Neural progenitor cell (in vitro differentiated cells): ENCODE results near the gene CMTM8. TPM values are rescaled to one million over a fixed set of nuclear protein-coding genes. Genes with fewer than 3 reads are reported as not detected.
A peak's percentile ranks its signal among the peaks of the same experiment; 100 is the strongest.

Experiments used
- DNase-seq: peaks from one replicate; pipeline ENCODE4 v3.0.0-alpha.2; 2016; ENCODE audit warnings: low spot score
- H2AFZ ChIP-seq: fragments of 200-600 bp; sonication (generic); replicated peaks from 2 replicates; pipeline ENCODE4 v1.6.1; 2016; ENCODE audit warnings: antibody characterized with exemption
- H3F3A ChIP-seq: fragments of 200-600 bp; sonication (generic); 2 replicates; pipeline ENCODE4 v1.6.1; 2016; ENCODE audit warnings: antibody characterized with exemption, low read depth
- H3K27ac ChIP-seq: fragments of 200-600 bp; sonication (generic); 2 replicates; pipeline ENCODE4 v1.5.1; 2016; ENCODE audit warnings: mild to moderate bottlenecking
- H3K27me3 ChIP-seq: fragments of 200-600 bp; sonication (generic); 2 replicates; pipeline ENCODE4 v1.6.1; 2016; ENCODE audit warnings: mild to moderate bottlenecking, moderate library complexity
- H3K36me3 ChIP-seq: fragments of 200-600 bp; sonication (generic); 2 replicates; pipeline ENCODE4 v1.5.1; 2016
- H3K4me1 ChIP-seq: fragments of 200-600 bp; sonication (generic); 2 replicates; pipeline ENCODE4 v1.6.1; 2016; ENCODE audit warnings: mixed run types
- H3K4me2 ChIP-seq: fragments of 200-600 bp; sonication (generic); 2 replicates; pipeline ENCODE4 v1.6.1; 2016
- H3K4me3 ChIP-seq: fragments of 200-600 bp; sonication (generic); 2 replicates; pipeline ENCODE4 v1.5.1; 2016
- H3K79me2 ChIP-seq: fragments of 200-600 bp; sonication (generic); 2 replicates; pipeline ENCODE4 v1.6.1; 2016; ENCODE audit warnings: low read depth
- H3K9ac ChIP-seq: fragments of 200-600 bp; sonication (generic); 2 replicates; pipeline ENCODE4 v1.6.1; 2016
- H3K9me3 ChIP-seq: fragments of 200-600 bp; sonication (generic); 2 replicates; pipeline ENCODE4 v1.5.1; 2016; ENCODE audit warnings: low read depth
- H4K20me1 ChIP-seq: fragments of 200-600 bp; sonication (generic); 2 replicates; pipeline ENCODE4 v1.6.1; 2016; ENCODE audit warnings: low read depth
- H3K27ac Mint-ChIP-seq: 3 replicates; pipeline ENCODE4 v1.8.0; 2021; ENCODE audit warnings: mixed read lengths
- H3K27me3 Mint-ChIP-seq: 2 replicates; pipeline ENCODE4 v1.8.0; 2022; ENCODE audit warnings: low read depth, mild to moderate bottlenecking, inconsistent platforms, moderate library complexity, mixed read lengths; ENCODE audit not compliant: insufficient read depth
- H3K36me3 Mint-ChIP-seq: 3 replicates; pipeline ENCODE4 v1.8.0; 2021; ENCODE audit warnings: mixed read lengths
- H3K4me1 Mint-ChIP-seq: 3 replicates; pipeline ENCODE4 v1.8.0; 2021; ENCODE audit warnings: mixed read lengths
- H3K4me3 Mint-ChIP-seq: 3 replicates; pipeline ENCODE4 v1.8.0; 2021; ENCODE audit warnings: mild to moderate bottlenecking, moderate library complexity, mixed read lengths
- H3K9me3 Mint-ChIP-seq: 3 replicates; pipeline ENCODE4 v1.8.0; 2020; ENCODE audit warnings: mixed read lengths
- EZH2 ChIP-seq: fragments of 200-600 bp; sonication (generic); IDR thresholded peaks from 2 replicates; pipeline ENCODE4 v1.6.1; 2017; ENCODE audit warnings: antibody characterized with exemption, mild to moderate bottlenecking, moderate library complexity
- EZH2phosphoT487 ChIP-seq: fragments of 200-600 bp; sonication (generic); IDR thresholded peaks from 2 replicates; pipeline ENCODE4 v1.6.1; 2017; ENCODE audit warnings: antibody characterized with exemption
- total RNA-seq: library from RNA; depleted of rRNA; stranded (reverse); fragments of >200 nt; gene quantifications from 2 replicates; pipeline ENCODE4 v1.2.3, GENCODE V29; 2015; ENCODE audit warnings: low replicate concordance
- TF ChIP-seq, protein P1 (sequence below): fragments of 200-600 bp; sonication (generic); IDR thresholded peaks from 2 replicates; pipeline ENCODE4 v1.5.1; 2017; ENCODE audit warnings: antibody characterized with exemption, mild to moderate bottlenecking

Gene CMTM8
- total RNA-seq, 1 donor from 2014 or later = 2.1 TPM

DNA sequence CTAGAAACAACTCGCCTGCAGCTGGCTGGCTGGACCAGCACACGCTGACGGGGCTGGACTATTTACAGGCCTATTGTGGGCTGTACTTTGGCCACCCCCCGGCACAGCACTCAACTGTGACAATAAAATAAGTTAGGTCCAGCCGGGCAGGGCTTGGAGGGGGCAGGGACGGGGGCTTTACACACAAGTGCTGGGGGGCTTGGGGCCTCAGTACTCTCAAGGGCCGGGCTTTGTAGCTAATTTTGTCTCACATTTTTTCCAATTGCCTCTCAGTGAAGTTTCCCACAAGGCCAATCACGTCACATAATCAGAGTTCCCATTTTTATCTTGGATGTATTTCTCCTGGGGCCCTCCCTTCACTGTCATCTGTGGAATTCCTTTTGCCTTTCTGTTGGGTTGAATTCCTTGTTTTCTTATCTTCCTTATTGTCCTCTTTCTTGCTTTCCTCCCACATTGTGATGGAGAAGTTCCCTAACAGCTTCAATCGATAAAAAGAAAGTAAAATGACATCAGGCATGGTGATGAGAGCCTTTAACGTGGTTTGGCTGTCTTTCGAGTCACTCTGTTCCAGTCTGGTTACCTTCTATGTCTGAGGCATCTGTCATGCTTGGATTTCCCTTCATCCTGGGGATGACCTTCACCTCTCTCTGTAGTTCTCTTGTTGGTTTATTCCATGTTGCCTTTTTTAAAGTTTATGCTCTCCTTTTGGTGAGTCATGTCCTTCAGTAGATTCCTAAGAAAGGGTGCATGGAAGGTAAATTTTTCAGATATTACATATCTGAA, 109.1 kb downstream of the CMTM8 start:
- H3K27me3 Mint-ChIP-seq = no peaks in the 10 kb centered on the region
- no peaks in the 10 kb centered on the region for H3K36me3 Mint-ChIP-seq
- H3K27ac Mint-ChIP-seq = peak overlapping the region; percentile 84
- Histone ChIP-seq H3K79me2 (no peaks in the 10 kb centered on the region), H4K20me1 (no peaks in the 10 kb centered on the region), H3K4me2 (peak overlapping the region; percentile 2), H3K27ac (no peak overlapping the region), H3K9me3 (no peaks in the 10 kb centered on the region), H3K9ac (no peak overlapping the region), H3K36me3 (no peaks in the 10 kb centered on the region), H3F3A (peaks cover 5% of the 10 kb centered on the region), H3K27me3 (no peaks in the 10 kb centered on the region), H3K4me1 (peaks cover 12% of the 10 kb centered on the region), H3K4me3 (no peak overlapping the region), H2AFZ (no peak overlapping the region)
- TF ChIP-seq EZH2phosphoT487 (no peak), EZH2 (no peak)
- TF ChIP-seq, protein P1, sequence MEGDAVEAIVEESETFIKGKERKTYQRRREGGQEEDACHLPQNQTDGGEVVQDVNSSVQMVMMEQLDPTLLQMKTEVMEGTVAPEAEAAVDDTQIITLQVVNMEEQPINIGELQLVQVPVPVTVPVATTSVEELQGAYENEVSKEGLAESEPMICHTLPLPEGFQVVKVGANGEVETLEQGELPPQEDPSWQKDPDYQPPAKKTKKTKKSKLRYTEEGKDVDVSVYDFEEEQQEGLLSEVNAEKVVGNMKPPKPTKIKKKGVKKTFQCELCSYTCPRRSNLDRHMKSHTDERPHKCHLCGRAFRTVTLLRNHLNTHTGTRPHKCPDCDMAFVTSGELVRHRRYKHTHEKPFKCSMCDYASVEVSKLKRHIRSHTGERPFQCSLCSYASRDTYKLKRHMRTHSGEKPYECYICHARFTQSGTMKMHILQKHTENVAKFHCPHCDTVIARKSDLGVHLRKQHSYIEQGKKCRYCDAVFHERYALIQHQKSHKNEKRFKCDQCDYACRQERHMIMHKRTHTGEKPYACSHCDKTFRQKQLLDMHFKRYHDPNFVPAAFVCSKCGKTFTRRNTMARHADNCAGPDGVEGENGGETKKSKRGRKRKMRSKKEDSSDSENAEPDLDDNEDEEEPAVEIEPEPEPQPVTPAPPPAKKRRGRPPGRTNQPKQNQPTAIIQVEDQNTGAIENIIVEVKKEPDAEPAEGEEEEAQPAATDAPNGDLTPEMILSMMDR = no peak
- peaks cover 23% of the 10 kb centered on the region for H3K4me1 Mint-ChIP-seq
- no peak for DNase-seq
- peaks cover 2% of the 10 kb centered on the region for H3K9me3 Mint-ChIP-seq
- H3K4me3 Mint-ChIP-seq = peak overlapping the region; percentile 2

DNA sequence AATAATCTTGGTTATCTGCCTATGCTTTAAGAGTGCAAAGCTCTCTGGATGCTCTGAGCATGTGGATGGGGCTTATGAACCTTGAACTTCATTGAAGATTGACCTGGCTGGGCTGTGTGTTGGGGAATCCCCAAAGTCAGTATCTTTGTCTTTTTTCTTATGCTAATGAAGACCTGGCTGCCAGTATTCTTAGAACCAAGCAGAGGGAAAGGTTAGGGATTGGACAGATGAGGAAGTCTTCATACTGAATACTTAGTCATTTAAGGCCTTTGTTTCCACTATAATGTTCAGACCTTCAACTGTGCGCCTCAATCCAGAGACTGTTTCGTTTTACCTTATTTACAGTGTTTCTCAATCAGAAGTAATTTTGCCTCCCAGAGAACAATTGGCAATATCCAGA, 110.7 kb downstream of the CMTM8 start:
- H3K36me3 ChIP-seq = no peaks in the 10 kb centered on the region
- no peaks in the 10 kb centered on the region for H3K27me3 ChIP-seq
- H4K20me1 ChIP-seq = no peaks in the 10 kb centered on the region
- no peak overlapping the region for H3K4me2 ChIP-seq
- Mint-ChIP-seq H3K36me3 (no peaks in the 10 kb centered on the region), H3K27ac (no peak overlapping the region), H3K27me3 (no peaks in the 10 kb centered on the region), H3K9me3 (peaks cover 2% of the 10 kb centered on the region), H3K4me3 (no peak overlapping the region), H3K4me1 (peaks cover 28% of the 10 kb centered on the region)
- TF ChIP-seq EZH2phosphoT487 = no peak
- TF ChIP-seq EZH2 = no peak
- TF ChIP-seq, protein P1 = no peak
- H3K4me3 ChIP-seq = no peak overlapping the region
- peaks cover 5% of the 10 kb centered on the region for H3F3A ChIP-seq
- DNase-seq = no peak
- H3K9me3 ChIP-seq = no peaks in the 10 kb centered on the region
- H3K79me2 ChIP-seq = no peaks in the 10 kb centered on the region
- no peak overlapping the region for H3K9ac ChIP-seq
- H3K27ac ChIP-seq = no peak overlapping the region
- no peak overlapping the region for H2AFZ ChIP-seq
- peaks cover 14% of the 10 kb centered on the region for H3K4me1 ChIP-seq

DNA sequence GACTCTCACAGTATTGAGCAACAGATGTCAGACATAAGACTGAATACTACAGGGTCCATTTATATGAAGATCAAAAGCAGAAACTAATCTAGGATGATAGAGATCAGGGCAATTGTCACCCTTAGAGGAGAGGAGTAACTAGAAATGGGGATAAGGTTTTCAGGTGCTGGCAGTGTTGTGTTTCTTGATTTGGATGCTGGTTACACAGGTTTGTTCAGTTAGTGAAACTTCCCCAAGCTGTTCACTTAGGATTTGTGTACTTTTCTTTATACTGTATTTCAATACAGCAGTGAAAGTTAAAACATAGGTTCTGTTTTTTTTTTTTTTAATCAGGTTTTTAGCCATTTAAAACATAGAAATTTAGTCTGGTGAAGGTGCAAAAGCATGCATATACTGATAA, 114.1 kb downstream of the CMTM8 start:
- no peak for TF ChIP-seq EZH2
- no peak for TF ChIP-seq EZH2phosphoT487
- TF ChIP-seq, protein P1 = no peak
- H3K27me3 Mint-ChIP-seq = no peaks in the 10 kb centered on the region
- H3K9me3 Mint-ChIP-seq = no peaks in the 10 kb centered on the region
- peaks cover 36% of the 10 kb centered on the region for H3K4me1 Mint-ChIP-seq
- no peaks in the 10 kb centered on the region for H3K36me3 ChIP-seq
- no peak overlapping the region for H2AFZ ChIP-seq
- H3K79me2 ChIP-seq = no peaks in the 10 kb centered on the region
- H3K4me3 ChIP-seq = no peak overlapping the region
- H3K4me3 Mint-ChIP-seq = no peak overlapping the region
- H3K27ac ChIP-seq = no peak overlapping the region
- no peaks in the 10 kb centered on the region for H3K36me3 Mint-ChIP-seq
- H3K27ac Mint-ChIP-seq = no peak overlapping the region
- H3F3A ChIP-seq = no peaks in the 10 kb centered on the region
- no peaks in the 10 kb centered on the region for H3K9me3 ChIP-seq
- DNase-seq = no peak
- no peak overlapping the region for H3K4me2 ChIP-seq
- H4K20me1 ChIP-seq = no peaks in the 10 kb centered on the region
- no peaks in the 10 kb centered on the region for H3K27me3 ChIP-seq
- H3K9ac ChIP-seq = no peak overlapping the region
- peaks cover 13% of the 10 kb centered on the region for H3K4me1 ChIP-seq
